Measurements from ENCODE around the gene SMARCC2. TPM values are rescaled to one million over a fixed set of nuclear protein-coding genes. Genes with fewer than 3 reads are reported as not detected.

SMARCC2 gene
- total and polyA plus RNA-seq, 9 of the 15 experiments (the other 6 are each of a cell fraction or from before 2014, with no cell fraction given): 11.9 to 86.0 (median 36.6) TPM

DNA sequence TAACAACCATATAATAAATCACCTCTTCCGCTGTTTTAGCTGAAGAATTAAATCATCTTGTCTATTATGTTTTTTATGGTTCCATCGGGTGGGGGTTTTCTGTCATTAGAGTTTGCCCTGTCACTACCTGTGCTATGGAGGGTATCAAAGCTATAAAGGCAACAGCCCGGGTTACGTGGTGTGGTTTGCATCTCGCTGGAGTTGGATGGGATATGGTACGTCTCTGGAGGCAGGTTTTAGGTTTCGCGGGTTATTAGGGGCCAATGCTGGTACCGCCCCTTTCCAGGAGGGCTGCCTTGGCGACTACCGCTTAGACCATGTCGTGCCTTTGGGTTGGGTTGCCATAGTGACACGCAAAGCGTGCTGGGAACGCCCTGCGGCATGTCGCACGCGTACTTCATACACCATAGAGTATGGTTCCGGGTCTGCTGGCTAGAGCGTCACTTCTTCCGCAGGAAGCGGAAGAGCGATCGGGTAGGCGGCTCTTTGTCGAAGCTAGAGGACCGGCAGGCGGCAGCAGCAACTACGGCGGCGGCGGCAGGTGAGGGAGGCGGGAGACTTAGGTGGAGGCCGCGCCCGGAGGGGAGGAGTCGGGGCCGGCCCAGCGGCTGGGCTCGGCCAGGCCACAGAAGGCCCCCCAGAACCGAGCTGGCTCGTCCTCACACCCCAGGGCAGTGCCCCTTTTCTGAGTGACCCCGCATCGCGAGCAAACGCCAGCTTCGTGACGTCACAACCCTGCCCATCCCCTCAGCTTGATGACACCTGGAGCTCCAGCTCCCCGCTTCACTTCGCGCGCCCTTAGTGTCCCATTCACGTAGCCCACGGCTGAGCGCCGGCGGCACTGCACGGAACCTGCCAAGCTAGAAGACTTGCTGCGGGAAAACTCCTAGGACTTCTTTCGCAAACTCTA is 71.2 kb downstream of the SMARCC2 start, which contains the start of gene ZC3H10 (continued):
- no peak for TF ChIP-seq ZNF668 (CRISPR knock-in tag; IDR thresholded peaks at IDR 0.05)
- peak; percentile 90; the same call in 1 of the 2 replicates for TF ChIP-seq ZNF830 (CRISPR knock-in tag; IDR thresholded peaks at IDR 0.05)
- TF ChIP-seq ZNF79 (CRISPR knock-in tag; IDR thresholded peaks at IDR 0.05; ENCODE audit: low read depth): no peak
- TF ChIP-seq ARNT (IDR thresholded peaks at IDR 0.05): peak in 1 of 2 experiments; percentile 79; a peak in 3 of 4 replicates
- TF ChIP-seq, protein P1, sequence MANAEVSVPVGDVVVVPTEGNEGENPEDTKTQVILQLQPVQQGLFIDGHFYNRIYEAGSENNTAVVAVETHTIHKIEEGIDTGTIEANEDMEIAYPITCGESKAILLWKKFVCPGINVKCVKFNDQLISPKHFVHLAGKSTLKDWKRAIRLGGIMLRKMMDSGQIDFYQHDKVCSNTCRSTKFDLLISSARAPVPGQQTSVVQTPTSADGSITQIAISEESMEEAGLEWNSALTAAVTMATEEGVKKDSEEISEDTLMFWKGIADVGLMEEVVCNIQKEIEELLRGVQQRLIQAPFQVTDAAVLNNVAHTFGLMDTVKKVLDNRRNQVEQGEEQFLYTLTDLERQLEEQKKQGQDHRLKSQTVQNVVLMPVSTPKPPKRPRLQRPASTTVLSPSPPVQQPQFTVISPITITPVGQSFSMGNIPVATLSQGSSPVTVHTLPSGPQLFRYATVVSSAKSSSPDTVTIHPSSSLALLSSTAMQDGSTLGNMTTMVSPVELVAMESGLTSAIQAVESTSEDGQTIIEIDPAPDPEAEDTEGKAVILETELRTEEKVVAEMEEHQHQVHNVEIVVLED (CRISPR knock-in tag; IDR thresholded peaks at IDR 0.05): peak; percentile 89
- no peak for TF ChIP-seq TCF7L2 (IDR thresholded peaks at IDR 0.05; ENCODE audit: low read depth, low read length)
- TF ChIP-seq, protein P2, sequence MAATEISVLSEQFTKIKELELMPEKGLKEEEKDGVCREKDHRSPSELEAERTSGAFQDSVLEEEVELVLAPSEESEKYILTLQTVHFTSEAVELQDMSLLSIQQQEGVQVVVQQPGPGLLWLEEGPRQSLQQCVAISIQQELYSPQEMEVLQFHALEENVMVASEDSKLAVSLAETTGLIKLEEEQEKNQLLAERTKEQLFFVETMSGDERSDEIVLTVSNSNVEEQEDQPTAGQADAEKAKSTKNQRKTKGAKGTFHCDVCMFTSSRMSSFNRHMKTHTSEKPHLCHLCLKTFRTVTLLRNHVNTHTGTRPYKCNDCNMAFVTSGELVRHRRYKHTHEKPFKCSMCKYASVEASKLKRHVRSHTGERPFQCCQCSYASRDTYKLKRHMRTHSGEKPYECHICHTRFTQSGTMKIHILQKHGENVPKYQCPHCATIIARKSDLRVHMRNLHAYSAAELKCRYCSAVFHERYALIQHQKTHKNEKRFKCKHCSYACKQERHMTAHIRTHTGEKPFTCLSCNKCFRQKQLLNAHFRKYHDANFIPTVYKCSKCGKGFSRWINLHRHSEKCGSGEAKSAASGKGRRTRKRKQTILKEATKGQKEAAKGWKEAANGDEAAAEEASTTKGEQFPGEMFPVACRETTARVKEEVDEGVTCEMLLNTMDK (IDR thresholded peaks at IDR 0.05; ENCODE audit: borderline replicate concordance, insufficient read depth, low read depth, low read length, poor library complexity, severe bottlenecking): peak; percentile 93
- no peak for TF ChIP-seq ZNF347 (CRISPR knock-in tag; IDR thresholded peaks at IDR 0.05; ENCODE audit: low read depth)
- TF ChIP-seq RBM34 (IDR thresholded peaks at IDR 0.05; ENCODE audit: borderline replicate concordance, insufficient read depth, low read length): no peak
- TF ChIP-seq MYC (IDR thresholded peaks at IDR 0.05; ENCODE audit: low read depth, low read length): peak; percentile 98
- peak; percentile 59; the same call in 1 of the 2 replicates for TF ChIP-seq MYC (CRISPR knock-in tag; IDR thresholded peaks at IDR 0.05; ENCODE audit: borderline replicate concordance, low read depth)
- no peak for TF ChIP-seq CCAR2 (IDR thresholded peaks at IDR 0.05; ENCODE audit: low read depth, low read length)
- no peak for TF ChIP-seq BCOR (IDR thresholded peaks at IDR 0.05)
- TF ChIP-seq CEBPB (tag; IDR thresholded peaks at IDR 0.05): no peak
- no peak for TF ChIP-seq SMAD2 (IDR thresholded peaks at IDR 0.05; ENCODE audit: low read depth, low read length)
- no peak for TF ChIP-seq ZNF699 (CRISPR knock-in tag; IDR thresholded peaks at IDR 0.05; ENCODE audit: insufficient replicate concordance)
- no peak for TF ChIP-seq CBFB (CRISPR knock-in tag; IDR thresholded peaks at IDR 0.05)
- peak; percentile 93 for TF ChIP-seq PHF20 (IDR thresholded peaks at IDR 0.05; ENCODE audit: partially characterized antibody)
- 0 out of 2 replicates have a peak, but pooled peaks have one; percentile 18 for TF ChIP-seq NFRKB (IDR thresholded peaks at IDR 0.05; ENCODE audit: low read depth)
- TF ChIP-seq, protein P3, sequence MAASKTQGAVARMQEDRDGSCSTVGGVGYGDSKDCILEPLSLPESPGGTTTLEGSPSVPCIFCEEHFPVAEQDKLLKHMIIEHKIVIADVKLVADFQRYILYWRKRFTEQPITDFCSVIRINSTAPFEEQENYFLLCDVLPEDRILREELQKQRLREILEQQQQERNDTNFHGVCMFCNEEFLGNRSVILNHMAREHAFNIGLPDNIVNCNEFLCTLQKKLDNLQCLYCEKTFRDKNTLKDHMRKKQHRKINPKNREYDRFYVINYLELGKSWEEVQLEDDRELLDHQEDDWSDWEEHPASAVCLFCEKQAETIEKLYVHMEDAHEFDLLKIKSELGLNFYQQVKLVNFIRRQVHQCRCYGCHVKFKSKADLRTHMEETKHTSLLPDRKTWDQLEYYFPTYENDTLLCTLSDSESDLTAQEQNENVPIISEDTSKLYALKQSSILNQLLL (CRISPR knock-in tag; IDR thresholded peaks at IDR 0.05; ENCODE audit: borderline replicate concordance): no peak
- TF ChIP-seq, protein P4, sequence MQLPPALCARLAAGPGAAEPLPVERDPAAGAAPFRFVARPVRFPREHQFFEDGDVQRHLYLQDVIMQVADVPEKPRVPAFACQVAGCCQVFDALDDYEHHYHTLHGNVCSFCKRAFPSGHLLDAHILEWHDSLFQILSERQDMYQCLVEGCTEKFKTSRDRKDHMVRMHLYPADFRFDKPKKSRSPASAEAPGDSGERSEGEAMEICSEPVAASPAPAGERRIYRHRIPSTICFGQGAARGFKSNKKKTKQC (CRISPR knock-in tag; IDR thresholded peaks at IDR 0.05): no peak; the same call in 1 of the 2 replicates
- no peak for TF ChIP-seq NCOA6 (IDR thresholded peaks at IDR 0.05)

Measured in K562 (cell line).